Measurements from ENCODE around the gene STK36. TPM values are rescaled to one million over a fixed set of nuclear protein-coding genes. Genes with fewer than 3 reads are reported as not detected.
A peak's percentile ranks its signal among the peaks of the same experiment; 100 is the strongest.

The STK36 gene
- total RNA-seq, 2 donors from 2014 or later = 13.5 to 37.4 TPM

DNA sequence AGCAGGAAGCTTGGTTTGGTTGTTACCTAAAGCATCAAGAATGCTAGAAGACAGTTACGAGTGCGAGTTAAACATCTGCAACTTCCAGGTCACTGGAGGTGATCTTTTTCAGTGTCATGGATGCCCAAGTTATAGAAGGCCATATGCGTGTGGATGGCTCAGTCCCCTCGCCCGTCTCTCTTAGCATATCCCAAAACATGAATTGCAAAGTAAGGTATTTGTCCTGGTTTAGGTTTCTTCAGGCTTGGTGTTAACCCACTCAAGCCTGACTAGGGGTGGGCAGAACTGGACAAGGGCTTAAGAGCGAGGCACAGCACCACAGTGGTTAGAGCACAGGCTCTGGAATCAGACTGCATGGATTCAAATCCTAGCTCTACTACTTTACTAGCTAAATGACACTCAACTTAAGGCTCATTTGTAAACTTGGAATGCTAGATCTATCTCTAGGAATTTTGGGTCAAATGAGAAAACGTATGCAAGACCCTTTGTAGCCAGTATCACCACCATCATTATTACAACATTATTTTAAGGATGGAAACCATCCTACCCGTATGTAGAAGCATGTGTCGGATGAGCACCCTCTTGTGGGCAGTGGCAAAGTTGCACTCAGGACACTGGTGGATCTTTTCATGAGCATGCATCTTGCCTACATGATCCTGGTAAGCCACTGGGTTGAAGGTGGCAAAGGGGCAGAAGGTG, 23.6 kb upstream of the STK36 start:
- no peaks in the 10 kb centered on the region for H3K9me3 Mint-ChIP-seq
- peaks cover 12% of the 10 kb centered on the region for H3K36me3 Mint-ChIP-seq
- no peak overlapping the region for H3K4me3 Mint-ChIP-seq
- no peak overlapping the region for H3K27ac Mint-ChIP-seq
- peaks cover 0 to 7% of the 10 kb centered on the region in 2 donors for H3K4me1 Mint-ChIP-seq (ENCODE audit: low read depth in 2 of 2)
- ATAC-seq (peak; percentile 40 to 69), DNase-seq (ENCODE audit: low spot score) (no peak)
- H3K27me3 Mint-ChIP-seq = no peaks in the 10 kb centered on the region

DNA sequence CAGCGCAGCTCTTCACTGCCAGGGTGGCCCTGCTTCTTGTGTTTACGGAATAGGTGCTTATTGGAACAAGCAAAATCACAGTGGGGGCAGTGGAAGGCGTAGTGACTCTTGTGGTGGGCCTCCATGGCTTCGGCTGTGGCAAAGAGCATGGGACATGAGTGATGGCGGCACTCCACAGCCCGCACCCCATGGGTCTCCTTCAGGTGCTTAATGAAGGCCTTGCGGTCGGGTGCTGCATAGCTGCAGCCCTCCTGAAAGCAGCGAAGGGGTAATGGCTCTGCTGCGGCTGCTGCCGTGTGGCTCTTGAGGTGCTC, 23.1 kb upstream of the STK36 start:
- no peaks in the 10 kb centered on the region for H3K27me3 Mint-ChIP-seq
- H3K4me1 Mint-ChIP-seq (ENCODE audit: low read depth in 2 of 2) = peaks cover 0 to 7% of the 10 kb centered on the region in 2 donors
- no peak for DNase-seq (ENCODE audit: low spot score)
- peaks cover 12% of the 10 kb centered on the region for H3K36me3 Mint-ChIP-seq
- H3K9me3 Mint-ChIP-seq = no peaks in the 10 kb centered on the region
- H3K4me3 Mint-ChIP-seq = no peak overlapping the region
- ATAC-seq = peak; percentile 14 to 53
- no peak overlapping the region for H3K27ac Mint-ChIP-seq

DNA sequence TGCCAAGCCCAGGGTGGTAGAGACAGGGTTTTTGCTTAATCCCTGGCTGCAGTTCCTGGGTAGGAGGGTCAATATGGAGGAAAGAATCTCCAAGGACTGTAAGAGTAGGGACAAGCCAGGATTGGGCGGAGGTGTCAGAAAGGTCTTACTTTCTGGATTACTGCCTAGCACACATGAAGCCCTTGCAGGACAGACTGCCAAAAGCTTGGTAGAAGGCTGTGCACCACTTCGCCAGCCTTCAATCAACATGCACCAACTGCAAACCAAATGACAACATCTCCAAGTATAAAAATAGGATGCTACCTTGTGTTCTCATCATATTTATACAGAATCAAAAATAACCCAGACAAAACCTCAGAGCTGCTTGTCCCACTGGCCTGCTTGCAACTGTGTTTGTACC, 16.1 kb upstream of the STK36 start:
- H3K36me3 Mint-ChIP-seq = peaks cover 10% of the 10 kb centered on the region
- ATAC-seq = no peak
- DNase-seq (ENCODE audit: low spot score) = no peak
- no peaks in the 10 kb centered on the region for H3K27me3 Mint-ChIP-seq
- H3K4me3 Mint-ChIP-seq = no peak overlapping the region
- H3K9me3 Mint-ChIP-seq = no peaks in the 10 kb centered on the region
- no peak overlapping the region for H3K27ac Mint-ChIP-seq
- H3K4me1 Mint-ChIP-seq (ENCODE audit: low read depth in 2 of 2) = peaks cover 27 to 33% of the 10 kb centered on the region in 2 donors

- peaks cover 16% of the 10 kb centered on the region for H3K36me3 Mint-ChIP-seq
- peak overlapping the region; percentile 93 for H3K4me3 Mint-ChIP-seq
- ATAC-seq (peak; percentile 50), DNase-seq (ENCODE audit: low spot score) (no peak)
- no peaks in the 10 kb centered on the region for H3K9me3 Mint-ChIP-seq
- no peaks in the 10 kb centered on the region for H3K27me3 Mint-ChIP-seq
- H3K27ac Mint-ChIP-seq = peak overlapping the region; percentile 58 to 84
- H3K4me1 Mint-ChIP-seq (ENCODE audit: low read depth in 2 of 2) = peaks cover 32 to 36% of the 10 kb centered on the region in 2 donors
Measured at GRCh38 chr2:218658671-218659257, 13.1 kb upstream of the STK36 start.

DNA sequence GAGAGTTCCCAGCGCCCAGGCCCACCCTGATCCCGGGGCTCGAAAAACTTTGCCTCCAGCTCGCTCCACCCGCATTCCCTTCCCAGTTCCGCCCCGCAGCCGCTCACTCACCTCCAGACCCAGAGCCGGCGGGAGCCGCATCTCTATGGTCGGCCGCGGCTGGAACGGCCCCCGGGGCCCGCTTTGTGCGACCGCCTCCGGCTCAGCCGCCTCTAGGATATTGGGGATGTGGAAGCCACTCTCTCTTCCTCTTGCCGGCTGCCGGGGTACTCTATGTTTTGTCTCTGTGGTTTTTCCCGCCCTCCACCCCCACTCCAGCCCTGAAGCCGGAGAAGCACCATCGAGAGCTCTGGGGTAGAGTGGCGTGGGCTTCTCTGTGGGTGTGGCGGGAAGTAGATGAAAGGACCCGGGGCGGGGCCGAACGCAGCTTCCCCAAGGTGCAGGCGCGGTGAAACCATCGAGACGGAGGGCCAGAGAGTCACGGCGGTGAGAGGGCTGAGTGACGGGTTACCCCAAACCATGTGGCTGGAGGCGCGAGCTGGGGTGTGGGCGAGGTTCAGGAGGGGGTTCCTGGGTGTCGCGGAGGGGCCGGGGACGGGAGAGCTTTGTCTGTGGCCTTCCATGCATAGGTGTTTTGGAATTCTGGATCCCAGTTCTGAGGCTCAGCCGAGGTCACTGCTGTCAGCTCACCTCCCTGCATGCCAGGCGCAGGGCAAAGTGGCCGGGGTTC, 12.5 kb upstream of the STK36 start, which contains the start of the genes BCS1L and ZNF142:
Gene BCS1L (plus strand): TSS at position 426 of the 730 bp plus-strand sequence. CDS start 1,305 bp downstream, outside the sequence.
Gene ZNF142 (minus strand): TSS at position 366 of the 730 bp plus-strand sequence. CDS start 3,194 bp downstream, outside the sequence.
- Mint-ChIP-seq H3K27me3 (no peaks in the 10 kb centered on the region), H3K36me3 (peaks cover 16% of the 10 kb centered on the region), H3K9me3 (no peaks in the 10 kb centered on the region)

DNA sequence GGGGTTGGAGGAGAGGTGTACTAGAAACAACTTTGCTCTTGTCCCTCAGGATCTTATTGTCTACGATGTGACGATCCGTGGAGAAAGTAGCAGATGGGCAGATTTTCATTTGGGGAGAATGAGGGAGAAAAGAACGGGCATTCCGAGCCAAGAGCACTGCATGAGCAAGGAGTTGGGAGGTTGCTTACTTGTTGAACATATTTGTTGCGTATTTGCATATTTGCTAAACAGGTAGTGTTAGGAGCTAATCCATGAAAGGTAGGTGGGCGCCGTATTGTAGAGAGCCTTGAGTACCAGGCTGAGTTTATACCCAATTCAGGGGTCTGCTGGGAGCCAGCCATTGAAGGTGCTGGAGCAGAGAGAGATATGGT, 11.9 kb upstream of the STK36 start:
- ATAC-seq = no peak
- H3K27me3 Mint-ChIP-seq = no peaks in the 10 kb centered on the region

More for the DNA sequence above, 12.5 kb upstream of the STK36 start, which contains the start of the genes BCS1L and ZNF142:
- DNase-seq (ENCODE audit: low spot score) (peak; percentile 95), ATAC-seq (peak; percentile 98 to 99)
- H3K4me3 Mint-ChIP-seq = peak within 1 kb of the TSS; percentile 93
- H3K27ac Mint-ChIP-seq = peak within 1 kb of the TSS; percentile 58 to 84
- peaks cover 32 to 36% of the 10 kb centered on the region in 2 donors for H3K4me1 Mint-ChIP-seq (ENCODE audit: low read depth in 2 of 2)

DNA sequence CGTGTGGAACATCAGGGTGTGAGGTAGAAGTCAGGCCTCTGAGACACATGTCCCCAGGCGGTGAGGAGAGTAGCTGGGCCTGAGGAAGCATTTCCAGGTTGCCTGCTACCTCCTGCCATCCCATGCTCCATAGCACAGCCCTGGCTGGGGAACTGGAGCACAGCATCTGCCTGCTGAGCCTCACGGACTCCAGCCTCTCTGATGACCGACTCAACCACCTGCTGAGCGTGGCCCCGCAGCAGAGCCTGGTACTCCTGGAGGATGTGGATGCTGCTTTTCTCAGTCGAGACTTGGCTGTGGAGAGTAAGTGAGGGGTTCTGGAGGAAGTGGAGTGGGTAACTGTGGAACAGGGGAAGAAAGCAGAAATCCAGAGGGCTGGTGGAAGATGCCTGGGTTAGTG, 9.5 kb upstream of the STK36 start:
- H3K4me1 Mint-ChIP-seq (ENCODE audit: low read depth in 2 of 2) = peaks cover 26 to 29% of the 10 kb centered on the region in 2 donors
- no peak overlapping the region for H3K4me3 Mint-ChIP-seq
- no peaks in the 10 kb centered on the region for H3K9me3 Mint-ChIP-seq
- no peak overlapping the region for H3K27ac Mint-ChIP-seq
- DNase-seq (ENCODE audit: low spot score) (no peak), ATAC-seq (no peak)
- H3K27me3 Mint-ChIP-seq = no peaks in the 10 kb centered on the region
- H3K36me3 Mint-ChIP-seq = peaks cover 19% of the 10 kb centered on the region

More for the DNA sequence above, 11.9 kb upstream of the STK36 start:
- peaks cover 16% of the 10 kb centered on the region for H3K36me3 Mint-ChIP-seq
- H3K4me3 Mint-ChIP-seq = peak overlapping the region; percentile 93
- H3K27ac Mint-ChIP-seq = peak overlapping the region; percentile 58 to 84
- peaks cover 32 to 36% of the 10 kb centered on the region in 2 donors for H3K4me1 Mint-ChIP-seq (ENCODE audit: low read depth in 2 of 2)
- DNase-seq (ENCODE audit: low spot score) = no peak
- H3K9me3 Mint-ChIP-seq = no peaks in the 10 kb centered on the region

- H3K27ac Mint-ChIP-seq = peak overlapping the region in 1 of 2 donors; percentile 5
- no peaks in the 10 kb centered on the region for H3K9me3 Mint-ChIP-seq
- H3K36me3 Mint-ChIP-seq = peaks cover 15% of the 10 kb centered on the region
- peaks cover 22 to 25% of the 10 kb centered on the region in 2 donors for H3K4me1 Mint-ChIP-seq (ENCODE audit: low read depth in 2 of 2)
- no peak for ATAC-seq
- H3K27me3 Mint-ChIP-seq = no peaks in the 10 kb centered on the region
- DNase-seq (ENCODE audit: low spot score) = no peak
- no peak overlapping the region for H3K4me3 Mint-ChIP-seq
Measured at GRCh38 chr2:218662827-218663226, 9.1 kb upstream of the STK36 start.

DNA sequence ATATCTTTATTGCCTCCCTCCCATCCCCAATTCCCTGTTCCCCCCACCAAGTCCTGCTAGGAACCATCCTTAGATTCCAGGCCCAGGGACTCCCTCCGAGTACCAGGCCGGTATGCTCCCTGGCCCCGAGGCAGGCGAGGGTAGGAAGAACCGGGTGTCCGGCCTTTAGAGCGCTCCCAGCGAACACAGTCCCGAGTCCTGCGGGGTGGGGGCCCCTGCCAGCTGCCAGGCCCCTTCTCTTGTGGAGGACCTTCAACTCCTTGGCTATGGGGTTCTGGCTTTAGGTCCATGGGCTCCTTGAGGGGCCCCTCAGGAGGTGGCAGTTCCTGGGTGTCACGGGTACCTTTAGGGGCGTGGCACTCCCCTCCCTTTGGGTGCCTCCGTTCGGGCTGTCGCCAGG, 8.0 kb upstream of the STK36 start:
- DNase-seq (ENCODE audit: low spot score) (no peak), ATAC-seq (no peak)
- Mint-ChIP-seq H3K4me3 (no peak overlapping the region), H3K4me1 (ENCODE audit: low read depth in 2 of 2) (peaks cover 18 to 19% of the 10 kb centered on the region in 2 donors), H3K27ac (no peak overlapping the region), H3K9me3 (no peaks in the 10 kb centered on the region), H3K27me3 (no peaks in the 10 kb centered on the region), H3K36me3 (peaks cover 14% of the 10 kb centered on the region)

DNA sequence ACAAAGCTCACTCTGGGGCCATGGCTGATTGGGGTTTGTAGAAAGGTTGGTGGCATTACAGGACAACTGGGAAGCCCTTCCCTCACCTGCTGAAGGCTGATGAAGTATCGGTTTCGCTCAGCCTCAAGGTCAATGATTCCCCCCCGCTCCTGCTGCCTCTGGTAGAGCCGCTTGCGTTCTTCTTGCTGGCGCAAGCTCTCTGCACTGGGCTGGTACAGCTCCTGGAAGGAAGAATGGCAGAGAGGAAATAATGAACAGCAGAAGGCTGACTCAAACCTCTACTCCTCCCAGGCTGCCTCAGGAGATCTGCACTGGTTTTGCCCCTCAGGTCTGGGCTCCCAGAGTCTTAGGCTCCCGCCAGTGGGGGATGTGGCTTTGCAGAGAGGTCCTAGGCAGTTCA, 7.2 kb upstream of the STK36 start:
- H3K27ac Mint-ChIP-seq = no peak overlapping the region
- no peaks in the 10 kb centered on the region for H3K27me3 Mint-ChIP-seq
- peaks cover 14% of the 10 kb centered on the region for H3K36me3 Mint-ChIP-seq
- H3K4me1 Mint-ChIP-seq (ENCODE audit: low read depth in 2 of 2) = peaks cover 15 to 16% of the 10 kb centered on the region in 2 donors
- no peaks in the 10 kb centered on the region for H3K9me3 Mint-ChIP-seq
- DNase-seq (ENCODE audit: low spot score) (no peak), ATAC-seq (no peak)
- no peak overlapping the region for H3K4me3 Mint-ChIP-seq

DNA sequence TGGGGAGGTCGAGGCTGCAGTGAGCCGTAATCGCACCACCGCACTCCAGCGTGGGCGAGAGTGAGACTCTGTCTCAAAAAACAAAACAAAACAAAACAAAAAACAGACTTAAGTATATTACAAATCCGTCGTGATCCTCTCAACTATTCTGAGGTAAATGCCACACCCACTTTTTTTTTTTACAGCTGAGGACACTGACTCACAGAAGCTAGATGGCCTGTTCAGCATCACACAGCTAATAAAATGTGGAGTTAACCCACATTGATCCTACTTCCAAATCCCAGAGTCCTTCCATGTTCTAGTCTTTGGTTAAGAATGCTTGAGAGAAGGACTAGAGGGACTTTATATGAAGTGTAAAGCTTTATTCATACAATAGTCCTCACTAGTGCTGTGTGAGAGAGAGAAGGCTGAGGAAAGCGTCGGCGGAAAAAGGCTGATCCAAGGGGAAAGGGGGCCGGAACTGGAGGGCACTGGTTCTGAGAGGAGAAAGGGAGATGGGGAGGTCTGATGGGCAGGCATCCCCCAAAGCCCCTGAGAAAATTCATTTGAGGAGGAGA, 711 bp upstream of the STK36 start:
- Mint-ChIP-seq H3K4me1 (ENCODE audit: low read depth in 2 of 2) (peaks cover 18 to 19% of the 10 kb centered on the region in 2 donors), H3K27me3 (no peaks in the 10 kb centered on the region), H3K36me3 (no peaks in the 10 kb centered on the region), H3K27ac (peak overlapping the region; percentile 95 to 99), H3K9me3 (no peaks in the 10 kb centered on the region), H3K4me3 (peak overlapping the region; percentile 96)
- ATAC-seq (no peak), DNase-seq (ENCODE audit: low spot score) (no peak)

GRCh38 chr2:218679119-218679518, 7.2 kb downstream of the STK36 start:
- no peak overlapping the region for H3K27ac Mint-ChIP-seq
- no peak overlapping the region for H3K4me3 Mint-ChIP-seq
- no peaks in the 10 kb centered on the region for H3K4me1 Mint-ChIP-seq (ENCODE audit: low read depth in 2 of 2)
- H3K27me3 Mint-ChIP-seq = no peaks in the 10 kb centered on the region
- no peaks in the 10 kb centered on the region for H3K9me3 Mint-ChIP-seq
- ATAC-seq (no peak), DNase-seq (ENCODE audit: low spot score) (no peak)
- H3K36me3 Mint-ChIP-seq = no peaks in the 10 kb centered on the region

DNA sequence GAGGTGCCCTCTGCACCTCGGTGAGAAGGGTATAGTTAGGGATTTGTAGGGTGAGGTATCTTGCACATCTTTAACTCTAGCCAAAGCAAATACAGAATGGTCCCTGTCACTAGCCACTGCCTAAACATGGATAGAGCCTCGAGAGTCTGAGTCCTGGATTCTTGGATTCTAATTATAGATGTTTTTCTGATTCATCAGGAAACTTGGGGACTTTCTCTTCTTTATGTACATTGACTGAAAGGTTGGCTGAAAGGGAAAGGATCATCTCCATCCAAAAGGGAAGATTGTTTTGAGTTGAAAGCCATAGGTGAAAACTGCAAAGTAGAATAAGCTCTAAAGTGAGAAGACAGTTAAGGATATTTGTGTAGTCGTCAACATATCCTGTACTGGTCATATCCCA, 8.2 kb downstream of the STK36 start:
- Mint-ChIP-seq H3K36me3 (peaks cover 4% of the 10 kb centered on the region), H3K27ac (no peak overlapping the region), H3K4me1 (ENCODE audit: low read depth in 2 of 2) (no peaks in the 10 kb centered on the region), H3K4me3 (no peak overlapping the region), H3K27me3 (no peaks in the 10 kb centered on the region), H3K9me3 (no peaks in the 10 kb centered on the region)
- DNase-seq (ENCODE audit: low spot score) (no peak), ATAC-seq (no peak)

Measured in natural killer cell treated with Interleukin-12 subunit alpha and Interleukin-12 subunit beta and Interleukin-15 and Interleukin-18, amount 100 ng/mL, for 72 hours (primary cell).